Neural progenitor cell (in vitro differentiated cells): ENCODE data around the gene NEURL1.

Experiments
- EZH2 ChIP-seq: fragments of 200-600 bp; sonication (generic); IDR thresholded peaks from 2 replicates; pipeline ENCODE4 v1.6.1; 2017; ENCODE audit warnings: antibody characterized with exemption, mild to moderate bottlenecking, moderate library complexity
- EZH2phosphoT487 ChIP-seq: fragments of 200-600 bp; sonication (generic); IDR thresholded peaks from 2 replicates; pipeline ENCODE4 v1.6.1; 2017; ENCODE audit warnings: antibody characterized with exemption
- TF ChIP-seq, protein P1 (sequence below): fragments of 200-600 bp; sonication (generic); IDR thresholded peaks from 2 replicates; pipeline ENCODE4 v1.5.1; 2017; ENCODE audit warnings: antibody characterized with exemption, mild to moderate bottlenecking

DNA sequence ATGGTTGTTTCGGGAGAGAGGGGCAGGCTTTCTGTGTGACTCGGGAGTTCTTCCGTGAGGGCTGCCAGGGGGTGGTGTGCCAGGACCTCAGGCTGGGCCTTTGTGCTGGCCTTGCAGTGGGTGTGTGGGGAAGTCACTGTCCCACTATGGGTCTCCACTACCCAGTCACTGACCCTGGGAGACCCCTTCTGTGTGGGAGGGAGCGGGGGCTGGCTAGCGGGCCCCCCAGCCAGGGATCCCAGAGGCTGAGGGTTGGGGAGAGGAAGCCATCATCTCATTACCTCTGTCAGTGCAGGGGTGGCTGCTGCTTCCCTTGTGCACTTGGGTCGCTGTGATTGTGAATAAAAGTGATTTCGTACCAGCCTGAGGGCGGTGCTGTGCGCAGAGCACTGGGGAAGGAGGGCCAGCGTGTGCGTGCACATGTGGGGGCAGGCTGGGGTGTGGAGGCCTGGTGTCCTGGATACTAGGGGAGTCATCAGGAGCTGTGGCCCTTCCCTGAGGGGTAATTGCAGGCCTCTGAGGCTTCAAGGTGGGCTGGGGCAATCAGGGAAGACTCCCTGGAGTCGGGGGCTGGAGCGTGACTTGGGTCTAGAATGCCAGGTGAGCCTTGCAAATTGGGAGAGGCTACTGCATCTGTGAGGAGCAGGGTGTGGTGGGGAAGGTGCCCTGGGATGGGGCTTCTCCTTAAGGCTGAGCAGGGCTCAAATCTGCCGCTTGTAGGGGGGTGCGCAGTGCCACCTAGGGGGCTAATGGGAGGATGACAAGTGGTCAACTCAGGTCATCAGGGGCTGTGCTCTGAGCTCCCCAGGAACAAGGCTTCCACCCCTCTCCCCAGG is 98.9 kb downstream of the NEURL1 start:
- TF ChIP-seq, protein P1, sequence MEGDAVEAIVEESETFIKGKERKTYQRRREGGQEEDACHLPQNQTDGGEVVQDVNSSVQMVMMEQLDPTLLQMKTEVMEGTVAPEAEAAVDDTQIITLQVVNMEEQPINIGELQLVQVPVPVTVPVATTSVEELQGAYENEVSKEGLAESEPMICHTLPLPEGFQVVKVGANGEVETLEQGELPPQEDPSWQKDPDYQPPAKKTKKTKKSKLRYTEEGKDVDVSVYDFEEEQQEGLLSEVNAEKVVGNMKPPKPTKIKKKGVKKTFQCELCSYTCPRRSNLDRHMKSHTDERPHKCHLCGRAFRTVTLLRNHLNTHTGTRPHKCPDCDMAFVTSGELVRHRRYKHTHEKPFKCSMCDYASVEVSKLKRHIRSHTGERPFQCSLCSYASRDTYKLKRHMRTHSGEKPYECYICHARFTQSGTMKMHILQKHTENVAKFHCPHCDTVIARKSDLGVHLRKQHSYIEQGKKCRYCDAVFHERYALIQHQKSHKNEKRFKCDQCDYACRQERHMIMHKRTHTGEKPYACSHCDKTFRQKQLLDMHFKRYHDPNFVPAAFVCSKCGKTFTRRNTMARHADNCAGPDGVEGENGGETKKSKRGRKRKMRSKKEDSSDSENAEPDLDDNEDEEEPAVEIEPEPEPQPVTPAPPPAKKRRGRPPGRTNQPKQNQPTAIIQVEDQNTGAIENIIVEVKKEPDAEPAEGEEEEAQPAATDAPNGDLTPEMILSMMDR: peak; percentile 79
- TF ChIP-seq EZH2: no peak
- TF ChIP-seq EZH2phosphoT487: no peak
